Measurements from ENCODE around the gene SLC4A4.

The SLC4A4 gene

DNA sequence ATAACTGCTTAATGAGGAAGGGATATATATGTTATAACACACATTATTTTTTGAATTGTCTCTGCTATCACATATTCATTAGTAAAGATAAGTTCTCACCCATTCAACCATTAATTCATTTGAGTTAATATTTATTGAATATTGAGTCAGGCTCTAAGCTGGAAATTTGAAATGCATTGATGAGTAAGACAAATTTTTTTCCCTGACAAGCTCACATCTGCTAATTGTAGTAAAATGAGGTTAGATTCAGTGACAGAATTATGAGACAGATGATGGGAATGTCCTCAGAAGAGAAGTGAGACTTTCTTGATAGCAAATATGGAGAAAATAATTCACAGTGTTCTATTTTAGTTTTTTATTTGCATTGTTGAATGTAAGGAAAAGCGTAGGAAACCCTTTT lies 194.3 kb downstream of the SLC4A4 start:
- in situ Hi-C loops (cut with MboI; ENCODE audit: low sequenced_read_pairs, unreplicated experiment): no loop called here
- no peak for DNase-seq (ENCODE audit: low spot score)
- TF ChIP-seq CTCF (IDR thresholded peaks at IDR 0.05; ENCODE audit: borderline replicate concordance, control extremely low read depth, extremely low read depth, insufficient read depth, missing control alignments): no peak

DNA sequence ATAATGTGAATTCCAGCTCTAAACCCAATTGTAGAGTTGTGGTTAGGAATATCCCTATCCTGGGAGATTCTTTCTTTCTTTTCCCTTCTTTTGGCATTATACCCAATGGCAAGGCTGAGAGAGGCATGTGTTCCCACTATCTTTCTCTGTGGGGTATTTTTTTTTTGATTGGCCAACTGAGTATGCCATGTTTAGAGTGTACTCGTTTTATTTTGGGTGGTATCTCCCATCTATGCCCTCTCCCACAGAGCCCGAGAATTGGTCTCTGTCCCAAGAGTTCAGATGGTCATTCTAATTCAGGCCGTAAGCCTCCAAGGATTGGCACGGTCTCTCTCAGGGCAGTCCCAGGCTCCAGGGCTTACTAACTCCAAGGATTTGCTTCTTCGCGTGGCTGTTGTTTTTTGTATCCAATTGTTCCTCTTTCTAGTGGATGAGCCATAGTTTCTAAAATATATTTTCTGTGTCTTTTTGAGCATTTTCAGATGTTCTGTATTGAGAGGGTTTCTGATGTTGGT lies 198.8 kb downstream of the SLC4A4 start:
- TF ChIP-seq CTCF (IDR thresholded peaks at IDR 0.05; ENCODE audit: borderline replicate concordance, control extremely low read depth, extremely low read depth, insufficient read depth, missing control alignments): no peak
- DNase-seq (ENCODE audit: low spot score): no peak
- in situ Hi-C loops (cut with MboI; ENCODE audit: low sequenced_read_pairs, unreplicated experiment): no loop called here

DNA sequence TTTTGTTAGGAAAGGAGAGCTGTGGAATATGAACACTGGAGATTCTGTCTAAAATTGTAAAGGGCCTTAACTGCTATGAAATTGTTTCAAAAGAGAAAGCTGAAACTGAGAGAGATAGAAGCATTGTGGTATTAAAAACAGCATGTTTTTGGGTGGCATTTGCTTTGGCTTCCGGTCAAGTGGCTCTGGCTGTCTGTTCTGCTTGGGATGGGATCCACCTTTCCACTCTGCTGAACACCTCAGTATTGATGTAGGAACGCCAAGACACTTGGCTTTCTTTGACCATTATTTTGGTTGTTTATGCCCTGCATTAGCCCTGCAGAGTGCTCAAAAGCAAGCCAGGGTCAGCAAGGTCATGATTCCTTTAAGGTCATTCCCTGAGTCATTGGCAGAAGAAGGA lies 199.7 kb downstream of the SLC4A4 start:
- no peak for TF ChIP-seq CTCF (IDR thresholded peaks at IDR 0.05; ENCODE audit: borderline replicate concordance, control extremely low read depth, extremely low read depth, insufficient read depth, missing control alignments)
- no peak for DNase-seq (ENCODE audit: low spot score)
- in situ Hi-C loops (cut with MboI; ENCODE audit: low sequenced_read_pairs, unreplicated experiment): no loop called here

DNA sequence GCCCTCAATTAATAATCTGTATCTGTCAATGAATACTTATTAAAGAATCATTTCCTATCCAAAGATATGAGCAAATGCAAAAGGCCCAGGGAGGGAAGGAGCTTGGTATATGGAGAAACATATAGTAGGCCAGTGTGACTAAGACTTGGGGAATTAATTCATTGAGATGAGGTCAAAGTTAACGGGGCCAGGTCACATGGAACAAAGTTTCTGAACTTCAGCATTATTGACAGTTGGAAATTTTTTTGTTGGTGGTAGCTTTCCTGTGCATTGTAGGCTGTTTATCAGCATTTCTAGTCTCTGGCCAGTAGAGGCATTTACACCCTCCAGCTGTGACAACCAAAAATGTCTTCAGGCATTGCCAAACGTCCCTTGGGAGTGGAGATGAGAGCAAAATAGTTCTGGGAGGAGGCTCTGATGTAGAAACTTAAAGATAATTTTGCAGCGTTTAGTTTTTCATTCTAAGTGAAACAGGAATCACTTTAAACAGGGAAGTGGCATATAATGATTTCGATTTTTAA lies 202.0 kb downstream of the SLC4A4 start:
- TF ChIP-seq CTCF (IDR thresholded peaks at IDR 0.05; ENCODE audit: borderline replicate concordance, control extremely low read depth, extremely low read depth, insufficient read depth, missing control alignments): no peak
- no peak for DNase-seq (ENCODE audit: low spot score)

GRCh38 chr4:71541541-71541940 lies 202.7 kb downstream of the SLC4A4 start:
- DNase-seq (ENCODE audit: low spot score): no peak
- TF ChIP-seq CTCF (IDR thresholded peaks at IDR 0.05; ENCODE audit: borderline replicate concordance, control extremely low read depth, extremely low read depth, insufficient read depth, missing control alignments): no peak
- in situ Hi-C loops (cut with MboI; ENCODE audit: low sequenced_read_pairs, unreplicated experiment): no loop called here

More for the DNA sequence above, 202.0 kb downstream of the SLC4A4 start:
- in situ Hi-C loops (cut with MboI; ENCODE audit: low sequenced_read_pairs, unreplicated experiment): no loop called here

- no peak for DNase-seq (ENCODE audit: low spot score)
- no peak for TF ChIP-seq CTCF (IDR thresholded peaks at IDR 0.05; ENCODE audit: borderline replicate concordance, control extremely low read depth, extremely low read depth, insufficient read depth, missing control alignments)
- in situ Hi-C loops (cut with MboI; ENCODE audit: low sequenced_read_pairs, unreplicated experiment): no loop called here
Measured at GRCh38 chr4:71545168-71545567, 206.3 kb downstream of the SLC4A4 start.

Measured in GM13976 (cell line).